IMR-90 (cell line): ENCODE results near the gene SLCO2B1. TPM values are rescaled to one million over a fixed set of nuclear protein-coding genes. Genes with fewer than 3 reads are reported as not detected.

Source experiments
- ATAC-seq: fragments of 200-7000 bp; cut with Tn5 transposase; 2 replicates; pipeline ENCODE4 v1.9.1; 2020; ENCODE audit warnings: low read depth, mild to moderate bottlenecking, moderate library complexity
- BruUV-seq: library from RNA; stranded (reverse); fragments of 400-500 nt; replicated peaks from 2 replicates; lab custom pipeline; 2021; lab: Mats Ljungman, UMichigan
- CTCF ChIA-PET: fragments of 300-600 bp; formaldehyde crosslinking; extraction: SDS; loops from one replicate; lab custom pipeline; 2021; ENCODE audit warnings: antibody characterized with exemption; lab: Yijun Ruan, JAX
- POLR2A ChIA-PET: fragments of 300-600 bp; sonication (Branson Sonifier 250); formaldehyde crosslinking; loops from one replicate; lab custom pipeline; 2022; ENCODE audit warnings: antibody characterized with exemption; ENCODE audit not compliant: unreplicated experiment; lab: Charles Lee
- DNase-seq: peaks from one replicate; pipeline ENCODE4 v3.0.0; 2013
- H2AFZ ChIP-seq: replicated peaks from 2 replicates; pipeline ENCODE3; 2013; ENCODE audit warnings: low read length, mild to moderate bottlenecking; ENCODE audit not compliant: poor library complexity
- H2AK5ac ChIP-seq: 2 replicates; pipeline ENCODE4 v1.6.1; 2013; ENCODE audit warnings: low read depth, low read length, inconsistent platforms
- H2AK9ac ChIP-seq: replicated peaks from 2 replicates; pipeline ENCODE3; 2013; ENCODE audit warnings: mild to moderate bottlenecking, low read depth, low read length, moderate library complexity; ENCODE audit not compliant: poor library complexity
- H2BK120ac ChIP-seq: 2 replicates; pipeline ENCODE4 v1.6.1; 2013; ENCODE audit warnings: low read depth, low read length, inconsistent platforms
- H2BK15ac ChIP-seq: 3 replicates; pipeline ENCODE4 v1.6.1; 2013; ENCODE audit warnings: low read depth, low read length, inconsistent platforms
- H2BK20ac ChIP-seq: 2 replicates; pipeline ENCODE4 v1.6.1; 2013; ENCODE audit warnings: low read depth, mild to moderate bottlenecking, inconsistent platforms, low read length, moderate library complexity
- H2BK5ac ChIP-seq: 2 replicates; pipeline ENCODE4 v1.6.1; 2013; ENCODE audit warnings: mild to moderate bottlenecking, low read depth, low read length, inconsistent platforms; ENCODE audit not compliant: poor library complexity, severe bottlenecking
- H3K14ac ChIP-seq: replicated peaks from 2 replicates; pipeline ENCODE4 v1.6.1; 2013; ENCODE audit warnings: low read depth, low read length, inconsistent platforms
- H3K18ac ChIP-seq: 2 replicates; pipeline ENCODE4 v1.6.1; 2013; ENCODE audit warnings: low read depth, low read length, control low read depth
- H3K23ac ChIP-seq: 2 replicates; pipeline ENCODE4 v1.6.1; 2013; ENCODE audit warnings: low read depth, low read length, inconsistent platforms
- H3K27ac ChIP-seq: 2 replicates; pipeline ENCODE4 v1.5.1; 2013; ENCODE audit warnings: mild to moderate bottlenecking, control low read depth, low read length; ENCODE audit not compliant: insufficient read depth
- H3K27me3 ChIP-seq: 2 replicates; pipeline ENCODE4 v1.6.1; 2013; ENCODE audit warnings: low read length; ENCODE audit not compliant: control insufficient read depth, insufficient read depth
- H3K36me3 ChIP-seq: 2 replicates; pipeline ENCODE4 v1.6.1; 2013; ENCODE audit warnings: low read length, mixed read lengths; ENCODE audit not compliant: control insufficient read depth, insufficient read depth
- H3K4ac ChIP-seq: 2 replicates; pipeline ENCODE4 v1.6.1; 2013; ENCODE audit warnings: low read depth, low read length, inconsistent platforms
- H3K4me1 ChIP-seq: 2 replicates; pipeline ENCODE4 v1.6.1; 2013; ENCODE audit warnings: low read length, mixed read lengths; ENCODE audit not compliant: control insufficient read depth, insufficient read depth
- H3K4me2 ChIP-seq: 2 replicates; pipeline ENCODE4 v1.6.1; 2013; ENCODE audit warnings: low read depth, mild to moderate bottlenecking, control low read depth, low read length, moderate library complexity
- H3K4me3 ChIP-seq: 2 replicates; pipeline ENCODE4 v1.5.1; 2013; ENCODE audit warnings: low read depth, mild to moderate bottlenecking, control low read depth, low read length, moderate library complexity; ENCODE audit not compliant: insufficient read depth
- H3K56ac ChIP-seq: 2 replicates; pipeline ENCODE4 v1.6.1; 2013; ENCODE audit warnings: low read length, inconsistent platforms; ENCODE audit not compliant: insufficient read depth; ENCODE audit errors: extremely low read depth
- H3K79me1 ChIP-seq, 2 experiments: 2 replicates each; pipeline ENCODE4 v1.6.1; 2013; ENCODE audit warnings: low read length in 2 of 2, inconsistent platforms in 1 of 2, low read depth in 1 of 2
- H3K9ac ChIP-seq: 2 replicates; pipeline ENCODE4 v1.6.1; 2013; ENCODE audit warnings: low read depth, low read length, control low read depth
- H3K9me1 ChIP-seq: 2 replicates; pipeline ENCODE4 v1.6.1; 2013; ENCODE audit warnings: low read length, inconsistent platforms; ENCODE audit not compliant: insufficient read depth
- H3K9me3 ChIP-seq: 2 replicates; pipeline ENCODE4 v1.6.1; 2013; ENCODE audit warnings: low read length; ENCODE audit not compliant: control insufficient read depth, insufficient read depth
- H4K20me1 ChIP-seq: 2 replicates; pipeline ENCODE4 v1.6.1; 2013; ENCODE audit warnings: low read length, inconsistent platforms; ENCODE audit not compliant: insufficient read depth
- H4K5ac ChIP-seq: 2 replicates; pipeline ENCODE4 v1.6.1; 2013; ENCODE audit warnings: mild to moderate bottlenecking, low read depth, low read length, control low read depth
- H4K8ac ChIP-seq, 2 experiments: 2 replicates each; pipeline ENCODE4 v1.6.1; 2013; ENCODE audit warnings: low read depth in 2 of 2, low read length in 2 of 2, control low read depth in 1 of 2, inconsistent platforms in 1 of 2
- H4K91ac ChIP-seq: 2 replicates; pipeline ENCODE4 v1.6.1; 2013; ENCODE audit warnings: low read depth, low read length, inconsistent platforms; ENCODE audit not compliant: insufficient read depth
- BHLHE40 ChIP-seq: fragments of 150-350 bp; IDR thresholded peaks from 2 replicates; pipeline ENCODE4 v1.6.1; 2016; ENCODE audit warnings: mild to moderate bottlenecking, low read depth, low read length
- FOS ChIP-seq: fragments of 150-350 bp; IDR thresholded peaks from 2 replicates; pipeline ENCODE4 v1.6.1; 2016; ENCODE audit warnings: low read depth, low read length
- MAFK ChIP-seq: IDR thresholded peaks from 2 replicates; pipeline ENCODE4 v1.6.1; 2012; ENCODE audit warnings: low read depth, low read length, improper control_type of control experiment
- MXI1 ChIP-seq: IDR thresholded peaks from 2 replicates; pipeline ENCODE4 v1.6.1; 2012; ENCODE audit warnings: low read depth, mild to moderate bottlenecking, low read length, moderate library complexity, borderline replicate concordance
- POLR2A ChIP-seq: IDR thresholded peaks from 2 replicates; pipeline ENCODE4 v1.6.1; 2012; ENCODE audit warnings: mild to moderate bottlenecking, low read depth, low read length
- RFX5 ChIP-seq: IDR thresholded peaks from 2 replicates; pipeline ENCODE4 v1.8.0; 2012; ENCODE audit warnings: low read depth, mild to moderate bottlenecking, low read length, moderate library complexity
- SMC3 ChIP-seq: fragments of 150-350 bp; IDR thresholded peaks from 2 replicates; pipeline ENCODE4 v1.6.1; 2016; ENCODE audit warnings: low read depth, mild to moderate bottlenecking, antibody characterized with exemption, low read length, moderate library complexity
- WGBS, 2 experiments: methylation state at CpG; one replicate each; pipeline versions ENCODE4 v1.1.5 to v1.1.7; 2013; ENCODE audit warnings: missing lambda C conversion rate in 2 of 2; ENCODE audit not compliant: insufficient read length in 1 of 2; ENCODE audit errors: extremely low coverage in 2 of 2; 5-methylcytosine and 5-hydroxymethylcytosine counted together
- dilution Hi-C: fragments of 300-500 bp; cut with HindIII; formaldehyde crosslinking; loops from one replicate; pipeline ENCODE4 v1.14.3; 2018; ENCODE audit warnings: low sequenced_read_pairs; ENCODE audit not compliant: unreplicated experiment
- in situ Hi-C: fragments of 300-500 bp; cut with MboI; formaldehyde crosslinking; loops from 3 replicates; pipeline ENCODE4 v1.14.3; 2019; ENCODE audit warnings: low sequenced_read_pairs, inconsistent platforms, mixed read lengths
- intact Hi-C: fragments of 100-400 bp; cut with micrococcal nuclease; formaldehyde crosslinking; loops from 2 replicates; pipeline ENCODE4 v1.10.0; 2022
- polyA plus RNA-seq, 3 experiments: library from polyadenylated mRNA; depleted of rRNA; stranded (reverse); fragments of >200 nt; gene quantifications; 2 replicates each; pipeline ENCODE4 v1.2.3, GENCODE V29; 2012; ENCODE audit warnings: low replicate concordance in 1 of 3
- total RNA-seq: library from RNA; depleted of rRNA; stranded (reverse); fragments of >200 nt; gene quantifications from 2 replicates; pipeline ENCODE4 v1.2.3, GENCODE V29; 2012
- TF ChIP-seq, protein P1 (sequence below): conservative IDR thresholded peaks from 2 replicates; pipeline ENCODE4 v1.5.1; 2012; ENCODE audit warnings: mild to moderate bottlenecking, low read depth, low read length, improper control_type of control experiment
- TF ChIP-seq, protein P2 (sequence below): fragments of 150-350 bp; IDR thresholded peaks from 2 replicates; pipeline ENCODE4 v1.6.1; 2016; ENCODE audit warnings: low read depth, mild to moderate bottlenecking, low read length, moderate library complexity, borderline replicate concordance

SLCO2B1 gene
- total and polyA plus RNA-seq, 2 of the 4 experiments (the other 2 are of a cell fraction): not detected

DNA sequence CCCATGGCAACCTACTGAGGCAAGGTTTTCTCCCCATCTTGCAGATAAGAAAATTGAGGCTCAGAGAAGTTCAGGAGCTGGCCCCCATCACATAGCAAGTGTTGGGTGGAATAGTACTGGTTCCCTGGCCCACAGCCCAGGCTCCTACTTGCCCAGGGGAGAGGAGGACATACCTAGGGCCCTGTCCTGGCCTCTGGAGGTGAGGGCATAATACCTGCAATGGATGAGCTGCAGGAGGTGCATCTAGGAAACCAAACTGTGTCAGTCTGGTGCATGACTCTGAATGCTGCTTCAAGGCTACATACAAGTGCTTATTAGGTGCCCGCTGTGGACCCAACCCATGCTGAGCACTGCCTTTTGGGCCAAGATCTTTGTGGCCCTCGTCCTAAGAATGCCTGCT, 49.6 kb downstream of the SLCO2B1 start:
- H3K27me3 ChIP-seq: peaks cover 59% of the 10 kb centered on the region
- no peak overlapping the region for H3K4me3 ChIP-seq
- no peak overlapping the region for H3K18ac ChIP-seq
- no peaks in the 10 kb centered on the region for H3K9me3 ChIP-seq
- no peak overlapping the region for H3K4me2 ChIP-seq
- H2AK5ac ChIP-seq: no peak overlapping the region
- H3K56ac ChIP-seq: no peak overlapping the region
- DNase-seq: no peak
- H3K79me1 ChIP-seq: no peaks in the 10 kb centered on the region
- no peak overlapping the region for H2BK20ac ChIP-seq
- no CpG with 5 or more reads among the region's 2 CpGs for WGBS, 2 experiments
- TF ChIP-seq BHLHE40 (no peak), FOS (no peak), MAFK (no peak), MXI1 (no peak), POLR2A (no peak), SMC3 (no peak), RFX5 (no peak)
- TF ChIP-seq, protein P1, sequence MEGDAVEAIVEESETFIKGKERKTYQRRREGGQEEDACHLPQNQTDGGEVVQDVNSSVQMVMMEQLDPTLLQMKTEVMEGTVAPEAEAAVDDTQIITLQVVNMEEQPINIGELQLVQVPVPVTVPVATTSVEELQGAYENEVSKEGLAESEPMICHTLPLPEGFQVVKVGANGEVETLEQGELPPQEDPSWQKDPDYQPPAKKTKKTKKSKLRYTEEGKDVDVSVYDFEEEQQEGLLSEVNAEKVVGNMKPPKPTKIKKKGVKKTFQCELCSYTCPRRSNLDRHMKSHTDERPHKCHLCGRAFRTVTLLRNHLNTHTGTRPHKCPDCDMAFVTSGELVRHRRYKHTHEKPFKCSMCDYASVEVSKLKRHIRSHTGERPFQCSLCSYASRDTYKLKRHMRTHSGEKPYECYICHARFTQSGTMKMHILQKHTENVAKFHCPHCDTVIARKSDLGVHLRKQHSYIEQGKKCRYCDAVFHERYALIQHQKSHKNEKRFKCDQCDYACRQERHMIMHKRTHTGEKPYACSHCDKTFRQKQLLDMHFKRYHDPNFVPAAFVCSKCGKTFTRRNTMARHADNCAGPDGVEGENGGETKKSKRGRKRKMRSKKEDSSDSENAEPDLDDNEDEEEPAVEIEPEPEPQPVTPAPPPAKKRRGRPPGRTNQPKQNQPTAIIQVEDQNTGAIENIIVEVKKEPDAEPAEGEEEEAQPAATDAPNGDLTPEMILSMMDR: no peak
- TF ChIP-seq, protein P2, sequence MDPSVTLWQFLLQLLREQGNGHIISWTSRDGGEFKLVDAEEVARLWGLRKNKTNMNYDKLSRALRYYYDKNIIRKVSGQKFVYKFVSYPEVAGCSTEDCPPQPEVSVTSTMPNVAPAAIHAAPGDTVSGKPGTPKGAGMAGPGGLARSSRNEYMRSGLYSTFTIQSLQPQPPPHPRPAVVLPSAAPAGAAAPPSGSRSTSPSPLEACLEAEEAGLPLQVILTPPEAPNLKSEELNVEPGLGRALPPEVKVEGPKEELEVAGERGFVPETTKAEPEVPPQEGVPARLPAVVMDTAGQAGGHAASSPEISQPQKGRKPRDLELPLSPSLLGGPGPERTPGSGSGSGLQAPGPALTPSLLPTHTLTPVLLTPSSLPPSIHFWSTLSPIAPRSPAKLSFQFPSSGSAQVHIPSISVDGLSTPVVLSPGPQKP: no peak
- no peak overlapping the region for H2AK9ac ChIP-seq
- no peak overlapping the region for H2AFZ ChIP-seq
- H4K8ac ChIP-seq: no peak overlapping the region
- ChIA-PET POLR2A (no interaction called here), CTCF (no interaction called here)
- no peaks in the 10 kb centered on the region for H3K4me1 ChIP-seq
- no peak overlapping the region for H3K27ac ChIP-seq
- ATAC-seq: no peak
- H2BK15ac ChIP-seq: no peak overlapping the region
- dilution Hi-C loops: no loop called here
- intact Hi-C loops: no loop called here
- H3K4ac ChIP-seq: no peak overlapping the region
- no peak overlapping the region for H2BK120ac ChIP-seq
- no peak overlapping the region for H3K9ac ChIP-seq
- no peak overlapping the region for H3K23ac ChIP-seq
- no peak overlapping the region for H4K91ac ChIP-seq
- no peaks in the 10 kb centered on the region for H3K36me3 ChIP-seq
- no peak overlapping the region for H2BK5ac ChIP-seq
- in situ Hi-C loops: loop anchor here (5.0 kb wide), 2 partner anchors 53 to 178 kb away; no protein-coding TSS in a partner anchor
- H3K9me1 ChIP-seq: no peaks in the 10 kb centered on the region
- no peaks in the 10 kb centered on the region for H4K20me1 ChIP-seq
- BruUV-seq: no TSS peak
- no peak overlapping the region for H4K5ac ChIP-seq
- H3K14ac ChIP-seq: no peak overlapping the region
